Measurements from ENCODE around the gene HINFP. TPM values are rescaled to one million over a fixed set of nuclear protein-coding genes. Genes with fewer than 3 reads are reported as not detected.

HINFP gene
- total RNA-seq, 2 donors from 2014 or later = 43.8 to 44.8 TPM

GRCh38 chr11:119099711-119100110 lies 21.7 kb upstream of the HINFP start:
- Mint-ChIP-seq H3K9me3 (no peaks in the 10 kb centered on the region), H3K27me3 (ENCODE audit: insufficient read depth) (no peaks in the 10 kb centered on the region), H3K4me1 (peaks cover 19% of the 10 kb centered on the region), H3K4me3 (no peak overlapping the region), H3K36me3 (ENCODE audit: low read depth) (peaks cover 30% of the 10 kb centered on the region), H3K27ac (no peak overlapping the region)
- DNase-seq = no peak
- Histone ChIP-seq H3K9ac (ENCODE audit: extremely low read depth, low read length, poor library complexity, severe bottlenecking) (no peak overlapping the region), H3K9me3 (ENCODE audit: control insufficient read depth, low read length) (no peaks in the 10 kb centered on the region), H3K27ac (ENCODE audit: low read depth, low read length) (no peak overlapping the region), H3K36me3 (ENCODE audit: control insufficient read depth, insufficient read depth, low read length) (peaks cover 29% of the 10 kb centered on the region), H3K27me3 (ENCODE audit: control insufficient read depth, insufficient read depth, low read length, poor library complexity, severe bottlenecking) (no peaks in the 10 kb centered on the region), H3K4me3 (ENCODE audit: low read length) (no peak overlapping the region), H3K4me1 (ENCODE audit: control insufficient read depth, insufficient read depth, low read length) (peaks cover 5% of the 10 kb centered on the region)
- 88 to 90% methylated on average over 4 to 6 of the region's 6 CpGs for WGBS, 2 experiments (ENCODE audit: insufficient coverage in 1 of 2, insufficient read length in 1 of 2)
- TF ChIP-seq, protein P1, sequence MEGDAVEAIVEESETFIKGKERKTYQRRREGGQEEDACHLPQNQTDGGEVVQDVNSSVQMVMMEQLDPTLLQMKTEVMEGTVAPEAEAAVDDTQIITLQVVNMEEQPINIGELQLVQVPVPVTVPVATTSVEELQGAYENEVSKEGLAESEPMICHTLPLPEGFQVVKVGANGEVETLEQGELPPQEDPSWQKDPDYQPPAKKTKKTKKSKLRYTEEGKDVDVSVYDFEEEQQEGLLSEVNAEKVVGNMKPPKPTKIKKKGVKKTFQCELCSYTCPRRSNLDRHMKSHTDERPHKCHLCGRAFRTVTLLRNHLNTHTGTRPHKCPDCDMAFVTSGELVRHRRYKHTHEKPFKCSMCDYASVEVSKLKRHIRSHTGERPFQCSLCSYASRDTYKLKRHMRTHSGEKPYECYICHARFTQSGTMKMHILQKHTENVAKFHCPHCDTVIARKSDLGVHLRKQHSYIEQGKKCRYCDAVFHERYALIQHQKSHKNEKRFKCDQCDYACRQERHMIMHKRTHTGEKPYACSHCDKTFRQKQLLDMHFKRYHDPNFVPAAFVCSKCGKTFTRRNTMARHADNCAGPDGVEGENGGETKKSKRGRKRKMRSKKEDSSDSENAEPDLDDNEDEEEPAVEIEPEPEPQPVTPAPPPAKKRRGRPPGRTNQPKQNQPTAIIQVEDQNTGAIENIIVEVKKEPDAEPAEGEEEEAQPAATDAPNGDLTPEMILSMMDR (conservative IDR thresholded peaks at IDR 0.05) = no peak

GRCh38 chr11:119100246-119100970 lies 21.0 kb upstream of the HINFP start:
- Mint-ChIP-seq H3K4me1 (peaks cover 19% of the 10 kb centered on the region), H3K9me3 (no peaks in the 10 kb centered on the region), H3K36me3 (ENCODE audit: low read depth) (peaks cover 30% of the 10 kb centered on the region), H3K27me3 (ENCODE audit: insufficient read depth) (no peaks in the 10 kb centered on the region), H3K27ac (peak overlapping the region; percentile 36), H3K4me3 (peak overlapping the region; percentile 87)
- no peak overlapping the region for H3K9ac ChIP-seq (ENCODE audit: extremely low read depth, low read length, poor library complexity, severe bottlenecking)
- 60% methylated on average over 10 to 11 of the region's 11 CpGs for WGBS, 2 experiments (ENCODE audit: insufficient coverage in 1 of 2, insufficient read length in 1 of 2)
- no peaks in the 10 kb centered on the region for H3K27me3 ChIP-seq (ENCODE audit: control insufficient read depth, insufficient read depth, low read length, poor library complexity, severe bottlenecking)
- DNase-seq = peak; percentile 57
- peaks cover 29% of the 10 kb centered on the region for H3K36me3 ChIP-seq (ENCODE audit: control insufficient read depth, insufficient read depth, low read length)
- TF ChIP-seq, protein P1 (conservative IDR thresholded peaks at IDR 0.05) = peak; percentile 64
- no peaks in the 10 kb centered on the region for H3K9me3 ChIP-seq (ENCODE audit: control insufficient read depth, low read length)
- H3K4me1 ChIP-seq (ENCODE audit: control insufficient read depth, insufficient read depth, low read length) = peaks cover 5% of the 10 kb centered on the region
- peak overlapping the region; percentile 89 for H3K4me3 ChIP-seq (ENCODE audit: low read length)
- H3K27ac ChIP-seq (ENCODE audit: low read depth, low read length) = no peak overlapping the region

GRCh38 chr11:119100994-119101758 lies 20.2 kb upstream of the HINFP start:
- Histone ChIP-seq H3K9me3 (ENCODE audit: control insufficient read depth, low read length) (no peaks in the 10 kb centered on the region), H3K4me1 (ENCODE audit: control insufficient read depth, insufficient read depth, low read length) (peaks cover 5% of the 10 kb centered on the region), H3K9ac (ENCODE audit: extremely low read depth, low read length, poor library complexity, severe bottlenecking) (peak overlapping the region; percentile 90), H3K4me3 (ENCODE audit: low read length) (peak overlapping the region; percentile 89), H3K27ac (ENCODE audit: low read depth, low read length) (peak overlapping the region; percentile 85), H3K36me3 (ENCODE audit: control insufficient read depth, insufficient read depth, low read length) (peaks cover 27% of the 10 kb centered on the region), H3K27me3 (ENCODE audit: control insufficient read depth, insufficient read depth, low read length, poor library complexity, severe bottlenecking) (no peaks in the 10 kb centered on the region)
- Mint-ChIP-seq H3K9me3 (no peaks in the 10 kb centered on the region), H3K27me3 (ENCODE audit: insufficient read depth) (peaks cover 5% of the 10 kb centered on the region), H3K27ac (peak overlapping the region; percentile 97), H3K36me3 (ENCODE audit: low read depth) (peaks cover 30% of the 10 kb centered on the region), H3K4me3 (peak overlapping the region; percentile 87), H3K4me1 (peaks cover 23% of the 10 kb centered on the region)
- TF ChIP-seq, protein P1 (conservative IDR thresholded peaks at IDR 0.05) = peak; percentile 46
- 0 to 2% methylated on average over 24 to 29 of the region's 29 CpGs for WGBS, 2 experiments (ENCODE audit: insufficient coverage in 1 of 2, insufficient read length in 1 of 2)
- DNase-seq = no peak
